Pulmonary artery endothelial cell (primary cell): ENCODE data around the gene ZNF281. TPM values are rescaled to one million over a fixed set of nuclear protein-coding genes. Genes with fewer than 3 reads are reported as not detected.
A peak's percentile ranks its signal among the peaks of the same experiment; 100 is the strongest.
"Not testable (repeated sequence)": the region's sequence is repeated elsewhere in the genome, so short reads cannot be mapped to it uniquely, and the experiment has no call there.

Source experiments
- DNase-seq: peaks from one replicate; pipeline ENCODE4 v3.0.0-alpha.2; 2011; ENCODE audit warnings: low read depth, low spot score
- total RNA-seq: library from RNA; depleted of rRNA; stranded (reverse); fragments of >200 nt; gene quantifications from 2 replicates; pipeline ENCODE4 v1.2.3, GENCODE V29; 2014

ZNF281 gene, protein sequence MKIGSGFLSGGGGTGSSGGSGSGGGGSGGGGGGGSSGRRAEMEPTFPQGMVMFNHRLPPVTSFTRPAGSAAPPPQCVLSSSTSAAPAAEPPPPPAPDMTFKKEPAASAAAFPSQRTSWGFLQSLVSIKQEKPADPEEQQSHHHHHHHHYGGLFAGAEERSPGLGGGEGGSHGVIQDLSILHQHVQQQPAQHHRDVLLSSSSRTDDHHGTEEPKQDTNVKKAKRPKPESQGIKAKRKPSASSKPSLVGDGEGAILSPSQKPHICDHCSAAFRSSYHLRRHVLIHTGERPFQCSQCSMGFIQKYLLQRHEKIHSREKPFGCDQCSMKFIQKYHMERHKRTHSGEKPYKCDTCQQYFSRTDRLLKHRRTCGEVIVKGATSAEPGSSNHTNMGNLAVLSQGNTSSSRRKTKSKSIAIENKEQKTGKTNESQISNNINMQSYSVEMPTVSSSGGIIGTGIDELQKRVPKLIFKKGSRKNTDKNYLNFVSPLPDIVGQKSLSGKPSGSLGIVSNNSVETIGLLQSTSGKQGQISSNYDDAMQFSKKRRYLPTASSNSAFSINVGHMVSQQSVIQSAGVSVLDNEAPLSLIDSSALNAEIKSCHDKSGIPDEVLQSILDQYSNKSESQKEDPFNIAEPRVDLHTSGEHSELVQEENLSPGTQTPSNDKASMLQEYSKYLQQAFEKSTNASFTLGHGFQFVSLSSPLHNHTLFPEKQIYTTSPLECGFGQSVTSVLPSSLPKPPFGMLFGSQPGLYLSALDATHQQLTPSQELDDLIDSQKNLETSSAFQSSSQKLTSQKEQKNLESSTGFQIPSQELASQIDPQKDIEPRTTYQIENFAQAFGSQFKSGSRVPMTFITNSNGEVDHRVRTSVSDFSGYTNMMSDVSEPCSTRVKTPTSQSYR
- total RNA-seq: 21.9 and 23.3 TPM in 2 replicates

GRCh38 chr1:200409761-200410565 is at the start of gene ZNF281:
ZNF281 (minus strand) TSS chr1:200410036; CDS start chr1:200409705, 331 bp downstream.
- DNase-seq: peak; percentile 77

- DNase-seq: no peak
Observed at GRCh38 chr1:200458780-200459179, 48.9 kb upstream of the ZNF281 start.

DNA sequence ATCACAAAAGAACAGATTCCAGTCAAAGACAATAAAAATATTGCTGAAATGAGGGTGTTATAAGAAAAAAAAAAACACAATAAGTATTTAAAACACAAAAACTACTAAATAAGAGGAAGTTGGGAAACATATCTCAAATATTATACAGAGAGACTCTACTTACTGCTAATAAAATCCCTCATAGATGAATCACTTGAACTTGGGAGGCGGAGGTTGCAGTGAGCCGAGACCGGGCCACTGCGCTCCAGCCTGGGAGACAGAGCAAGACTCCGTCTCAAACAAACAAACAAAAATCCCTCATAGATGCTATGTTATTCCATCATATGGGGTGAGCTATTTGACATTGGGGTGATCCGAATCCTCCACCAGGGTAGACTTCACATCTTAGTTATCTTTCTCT is 48.0 kb upstream of the ZNF281 start:
- no peak for DNase-seq

DNA sequence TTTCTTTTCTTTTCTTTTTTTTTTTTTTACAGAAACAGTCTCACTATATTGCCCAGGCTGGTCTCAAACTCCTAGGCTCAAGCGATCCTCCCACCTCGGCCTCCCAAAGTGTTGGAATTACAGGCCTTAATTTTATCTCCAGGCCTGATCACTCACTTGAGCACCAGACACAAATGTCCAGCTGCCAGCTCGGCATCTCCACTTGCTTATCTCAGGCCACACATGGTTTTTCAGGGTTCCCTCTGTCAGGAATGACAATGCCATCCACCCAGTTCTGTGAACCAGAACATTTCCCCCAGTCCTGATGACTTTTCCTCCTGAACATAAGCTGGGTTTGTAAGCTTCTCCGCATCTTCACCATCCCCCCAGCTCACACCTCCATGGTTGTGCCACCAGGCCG is 44.6 kb upstream of the ZNF281 start:
- DNase-seq: no peak

DNA sequence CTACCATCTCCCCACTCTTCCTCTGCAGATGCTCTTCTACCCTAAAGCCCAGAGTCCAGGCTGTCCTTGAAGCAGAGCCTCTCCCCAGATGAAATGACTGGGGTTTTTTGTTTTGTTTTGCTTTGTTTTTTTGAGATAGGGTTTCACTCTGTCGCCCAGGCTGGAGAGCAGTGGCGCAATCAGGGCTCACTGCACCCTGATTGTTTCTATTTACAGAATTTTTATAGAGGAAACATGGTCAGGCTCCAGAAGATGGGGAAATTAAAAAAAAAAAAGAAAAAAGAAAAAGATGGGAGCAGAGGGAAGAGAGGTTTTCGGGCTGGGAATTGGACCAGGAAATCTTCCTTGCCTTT is 43.7 kb upstream of the ZNF281 start:
- no peak for DNase-seq

GRCh38 chr1:200452850-200453552 is 43.2 kb upstream of the ZNF281 start:
- DNase-seq: no peak

DNA sequence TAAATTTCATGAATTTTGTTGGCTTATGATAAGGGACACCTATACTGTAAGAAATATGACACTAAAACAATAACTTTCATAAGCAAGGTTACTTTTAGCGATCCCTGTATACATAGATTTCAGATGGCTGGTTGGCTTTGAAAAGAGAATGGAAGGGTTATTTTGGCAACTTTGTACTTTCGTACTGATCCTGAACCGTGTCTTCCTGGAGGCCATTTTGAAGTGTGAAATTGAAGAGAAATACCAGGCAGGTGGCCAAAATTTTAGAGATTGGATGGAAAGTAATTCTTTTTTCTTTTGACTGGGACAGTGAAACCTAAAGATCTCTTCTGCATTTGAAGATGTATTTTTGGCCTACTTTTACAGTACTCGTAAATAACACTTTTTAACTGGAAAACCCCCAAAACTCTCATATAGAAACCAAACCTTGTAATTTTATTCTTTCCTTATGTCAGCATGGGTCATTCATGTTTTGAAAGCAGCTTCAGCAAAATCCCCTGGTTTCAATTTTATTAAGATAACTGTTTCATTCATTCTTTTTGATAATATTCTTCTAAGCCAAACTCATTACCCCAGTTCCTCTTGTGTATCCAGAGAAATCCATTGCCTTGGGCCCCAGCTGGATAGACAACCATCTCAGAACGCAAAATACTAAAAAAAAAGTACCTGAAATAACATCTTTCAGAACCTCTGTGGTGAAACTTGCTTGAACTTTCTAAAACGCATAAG is 38.4 kb upstream of the ZNF281 start:
- no peak for DNase-seq

DNA sequence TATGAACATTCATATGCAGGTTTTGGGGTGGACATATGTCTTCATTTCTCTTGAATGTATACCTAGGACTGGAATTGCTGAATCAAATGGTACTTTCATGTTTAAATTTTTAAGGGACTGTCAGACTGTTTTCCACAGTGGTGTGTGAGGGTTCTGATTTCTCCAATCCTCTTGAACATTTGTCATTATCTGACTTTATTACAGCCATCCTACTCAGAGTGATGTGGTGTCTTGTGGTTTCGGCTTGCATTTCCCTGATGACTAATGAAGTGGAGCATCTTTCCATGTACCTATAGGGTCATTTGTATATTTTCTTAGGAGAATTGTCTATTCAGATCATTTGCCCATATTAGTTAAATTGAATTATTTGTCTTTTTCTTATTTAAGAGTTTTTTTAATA is 35.4 kb upstream of the ZNF281 start:
- DNase-seq: no peak

DNA sequence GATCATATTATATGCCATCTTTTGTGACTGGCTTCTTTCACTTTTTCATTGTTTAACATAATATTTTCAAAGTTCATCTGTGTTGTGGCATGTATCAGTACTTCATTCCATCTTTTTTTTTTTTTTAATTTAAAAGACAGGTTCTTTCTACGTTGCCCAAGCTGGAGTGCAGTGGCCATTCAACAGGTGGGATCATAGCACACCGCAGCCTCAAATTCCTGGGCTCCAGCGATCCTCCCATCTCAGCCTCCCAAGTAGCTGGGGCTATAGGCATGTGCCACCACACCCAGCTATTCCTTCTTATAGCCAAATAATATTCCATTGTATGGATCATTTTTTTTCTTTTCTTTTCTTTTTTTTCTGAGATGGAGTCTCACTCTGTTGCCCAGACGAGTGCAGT is 34.6 kb upstream of the ZNF281 start:
- DNase-seq: no peak

GRCh38 chr1:200443860-200444259 is 34.0 kb upstream of the ZNF281 start:
- DNase-seq: no peak

- DNase-seq: no peak
Observed at GRCh38 chr1:200442537-200443156, 32.8 kb upstream of the ZNF281 start.

DNA sequence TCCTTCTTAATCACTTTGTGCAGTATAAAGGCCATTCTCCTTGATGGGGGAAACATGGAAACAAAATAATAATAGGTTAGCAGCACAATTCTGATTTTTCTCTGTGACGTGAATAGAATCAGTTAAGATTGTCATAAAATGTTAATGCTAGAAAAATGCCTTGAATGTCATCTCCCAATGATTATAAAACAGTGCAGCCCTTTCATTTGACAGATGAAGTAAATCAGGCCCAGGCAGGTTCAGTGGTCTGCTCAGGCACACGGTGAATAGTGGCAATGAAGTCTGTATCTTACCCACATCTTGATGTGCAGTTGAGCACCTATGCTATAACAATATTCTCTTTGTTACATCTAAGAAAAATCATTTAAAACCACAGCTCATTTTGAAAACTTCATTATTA is 32.2 kb upstream of the ZNF281 start:
- no peak for DNase-seq

GRCh38 chr1:200438911-200439310 is 29.1 kb upstream of the ZNF281 start:
- no peak for DNase-seq

GRCh38 chr1:200438413-200438812 is 28.6 kb upstream of the ZNF281 start:
- DNase-seq: not testable (repeated sequence)

- DNase-seq: no peak
Observed at GRCh38 chr1:200437556-200438203, 27.8 kb upstream of the ZNF281 start.

GRCh38 chr1:200437088-200437487 is 27.3 kb upstream of the ZNF281 start:
- DNase-seq: no peak

DNA sequence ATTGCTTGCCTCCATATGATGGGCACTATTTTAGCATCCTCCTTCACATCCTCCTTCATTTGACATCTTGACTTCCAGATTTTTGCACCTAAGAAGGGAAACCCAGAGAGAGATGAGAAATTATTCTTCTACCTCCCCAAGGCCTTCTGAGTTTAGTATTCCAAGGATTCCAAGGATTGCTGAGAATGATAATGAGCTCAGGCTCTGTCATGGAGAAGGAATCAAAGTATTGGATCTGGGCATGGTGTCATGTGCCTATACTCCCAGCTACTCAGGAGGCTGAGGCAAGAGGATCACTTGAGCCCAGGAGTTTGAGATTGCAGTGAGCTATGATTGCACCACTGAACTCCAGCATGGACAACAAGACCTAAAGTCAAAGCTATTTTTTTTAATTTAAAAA is 26.6 kb upstream of the ZNF281 start:
- DNase-seq: no peak

DNA sequence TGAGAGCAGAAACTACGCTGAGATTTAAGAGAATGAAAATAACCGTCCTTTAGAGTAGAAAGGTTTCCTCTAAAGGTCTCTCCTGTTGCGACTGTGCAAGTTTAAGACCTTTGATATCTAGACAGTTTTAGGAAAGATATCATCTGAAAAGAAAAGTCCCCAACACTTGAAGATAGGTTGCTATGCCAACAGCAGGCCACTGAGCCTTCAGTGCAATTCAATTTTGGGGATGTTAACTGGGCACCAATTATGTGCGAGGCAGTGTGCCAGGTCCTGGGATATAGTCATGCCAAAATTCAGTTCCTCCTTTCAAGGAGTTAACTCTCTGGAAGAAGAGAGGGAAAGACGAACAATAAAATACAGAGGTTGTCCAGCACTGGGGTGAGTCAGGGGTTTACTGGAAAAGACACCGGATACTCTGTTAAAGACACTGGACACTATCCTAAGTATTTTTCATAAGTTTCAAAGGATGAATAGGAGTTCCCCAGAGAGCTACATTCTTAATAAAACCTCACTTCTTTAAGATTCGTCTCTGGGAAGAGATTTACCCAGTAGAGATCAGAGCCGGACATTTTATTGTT is 25.5 kb upstream of the ZNF281 start:
- no peak for DNase-seq

DNA sequence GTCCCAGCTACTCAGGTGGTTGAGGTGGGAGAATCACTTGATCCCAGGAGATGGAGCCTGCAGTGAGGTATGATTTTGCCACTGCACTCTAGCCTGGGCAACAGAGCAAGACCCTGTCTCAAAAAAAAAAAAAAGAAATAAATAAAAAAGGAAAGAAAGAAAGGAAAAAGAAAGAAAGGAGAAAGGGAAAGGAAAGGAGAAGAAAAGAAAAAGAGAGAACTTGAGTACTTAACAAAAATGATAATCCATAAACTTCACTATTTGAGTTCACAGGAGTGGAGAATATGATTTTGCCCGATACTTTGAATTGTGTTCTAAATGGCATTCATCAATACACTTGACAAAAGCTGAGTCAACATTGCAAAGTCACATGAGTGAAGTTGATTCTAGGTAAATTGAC is 23.8 kb upstream of the ZNF281 start:
- no peak for DNase-seq
